HL-60 (cell line): Measurements from ENCODE around the gene RPAP2.
"Not testable (repeated sequence)": the region's sequence is repeated elsewhere in the genome, so short reads cannot be mapped to it uniquely, and the experiment has no call there.

Experiments
- DNase-seq, 2 experiments: peaks; one replicate each; pipeline ENCODE4 v3.0.0-alpha.2; 2010 to 2020; ENCODE audit warnings: low read depth in 1 of 2, low spot score in 1 of 2
- H3K27ac ChIP-seq: fragments of 250-450 bp; sonication (Bioruptor Pico); replicated peaks from 2 replicates; pipeline ENCODE4 v1.5.1; 2020; ENCODE audit warnings: mild to moderate bottlenecking, moderate library complexity
- H3K27me3 ChIP-seq: fragments of 250-450 bp; sonication (Bioruptor Pico); 2 replicates; pipeline ENCODE4 v1.5.1; 2021; ENCODE audit warnings: mild to moderate bottlenecking, moderate library complexity; ENCODE audit not compliant: insufficient read depth, poor library complexity, severe bottlenecking
- H3K4me3 ChIP-seq: replicated peaks from 2 replicates; pipeline ENCODE4 v1.5.1; 2011; ENCODE audit warnings: mild to moderate bottlenecking, control low read depth, low read length; ENCODE audit not compliant: insufficient read depth
- CTCF ChIP-seq: IDR thresholded peaks from one replicate; pipeline ENCODE4 v1.5.1; 2011; ENCODE audit warnings: low read length, control low read depth, inconsistent platforms; ENCODE audit not compliant: insufficient read depth
- GABPA ChIP-seq: IDR thresholded peaks from 2 replicates; pipeline ENCODE4 v1.6.1; 2012; ENCODE audit warnings: low read depth
- POLR2AphosphoS5 ChIP-seq: IDR thresholded peaks from 2 replicates; pipeline ENCODE4 v1.6.1; 2012; ENCODE audit warnings: low read depth
- REST ChIP-seq: IDR thresholded peaks from 2 replicates; pipeline ENCODE4 v1.6.1; 2012; ENCODE audit warnings: low read depth; ENCODE audit not compliant: insufficient replicate concordance
- SPI1 ChIP-seq: IDR thresholded peaks from 2 replicates; pipeline ENCODE4 v1.6.1; 2012; ENCODE audit warnings: low read depth, mild to moderate bottlenecking, borderline replicate concordance

Gene RPAP2

GRCh38 chr1:92376345-92376744 is 77.5 kb downstream of the RPAP2 start:
- TF ChIP-seq REST (no peak), POLR2AphosphoS5 (no peak), GABPA (no peak), CTCF (no peak), SPI1 (no peak)
- DNase-seq: no peak
- Histone ChIP-seq H3K27me3 (no peaks in the 10 kb centered on the region), H3K4me3 (no peak overlapping the region), H3K27ac (peak overlapping the region; percentile 8; the same call in 1 of the 2 replicates)

GRCh38 chr1:92377991-92378390 is 79.1 kb downstream of the RPAP2 start:
- not testable (repeated sequence) for H3K27me3 ChIP-seq, DNase-seq, H3K27ac ChIP-seq, H3K4me3 ChIP-seq

GRCh38 chr1:92380867-92381266 is 82.0 kb downstream of the RPAP2 start:
- no peak overlapping the region for H3K4me3 ChIP-seq
- H3K27ac ChIP-seq: peak overlapping the region; percentile 21; the same call in 1 of the 2 replicates
- peak; percentile 12; the same call in 1 of the 2 replicates for TF ChIP-seq SPI1
- TF ChIP-seq POLR2AphosphoS5: no peak
- no peak for TF ChIP-seq GABPA

GRCh38 chr1:92393966-92394365 is 95.1 kb downstream of the RPAP2 start:
- not testable (repeated sequence) for DNase-seq, H3K4me3 ChIP-seq, H3K27me3 ChIP-seq, H3K27ac ChIP-seq

More at GRCh38 chr1:92380867-92381266, 82.0 kb downstream of the RPAP2 start:
- no peaks in the 10 kb centered on the region for H3K27me3 ChIP-seq
- no peak for DNase-seq

- H3K4me3 ChIP-seq: no peak overlapping the region
- TF ChIP-seq SPI1 (no peak), POLR2AphosphoS5 (no peak), CTCF (no peak), GABPA (no peak), REST (no peak)
- peak overlapping the region; percentile 80 for H3K27ac ChIP-seq
- H3K27me3 ChIP-seq: no peaks in the 10 kb centered on the region
- peak in 1 of 2 experiments; percentile 29 for DNase-seq
These were observed 99.7 kb downstream of the RPAP2 start for GRCh38 chr1:92398519-92398918.
